Lower leg skin (tissue), 4 donors: ENCODE data around the gene KLHL17. TPM values are rescaled to one million over a fixed set of nuclear protein-coding genes. Genes with fewer than 3 reads are reported as not detected.

Source experiments
- DNase-seq, 2 donors: peaks; one replicate each; pipeline ENCODE4 v3.0.0-alpha.2; 2019; ENCODE audit warnings: low spot score in 2 of 2
- H3K4me3 ChIP-seq: fragments of 200-600 bp; sonication (generic); 2 replicates; pipeline ENCODE4 v1.5.1; 2017; ENCODE audit warnings: mild to moderate bottlenecking, low read depth; ENCODE audit not compliant: poor library complexity, severe bottlenecking
- POLR2A ChIP-seq, 2 donors: fragments of 450-650 bp; IDR thresholded peaks; one replicate each; pipeline ENCODE4 v1.6.1; 2016 to 2017; ENCODE audit warnings: antibody characterized with exemption in 2 of 2, mild to moderate bottlenecking in 1 of 2, moderate library complexity in 1 of 2
- WGBS, 2 donors: methylation state at CpG; one replicate each; pipeline ENCODE4 v1.1.5; 2018; 5-methylcytosine and 5-hydroxymethylcytosine counted together
- intact Hi-C: fragments of 100-400 bp; cut with DNase I; formaldehyde crosslinking; loops from one replicate; pipeline ENCODE4 v1.15.0; 2023; ENCODE audit warnings: low total_unique reads
- total RNA-seq, 4 donors: library from RNA; depleted of rRNA; stranded (reverse); fragments of >200 nt; gene quantifications; one replicate each; pipeline ENCODE4 v1.1.0, GENCODE V29; 2016
- TF ChIP-seq, protein P1 (sequence below), 3 donors: fragments of 450-650 bp; IDR thresholded peaks; one replicate each; pipeline ENCODE4 v1.5.1; 2016; ENCODE audit warnings: antibody characterized with exemption in 3 of 3, mild to moderate bottlenecking in 3 of 3, moderate library complexity in 2 of 3

Gene KLHL17
- total RNA-seq, 4 donors from 2014 or later = 9.7 to 30.9 (median 16.3) TPM

- 5 to 6% methylated on average over 46 to 48 of the region's 65 CpGs for WGBS, 2 donors
- no peak for DNase-seq
- intact Hi-C loops = no loop called here
- no peak overlapping the region for H3K4me3 ChIP-seq
- TF ChIP-seq, protein P1, sequence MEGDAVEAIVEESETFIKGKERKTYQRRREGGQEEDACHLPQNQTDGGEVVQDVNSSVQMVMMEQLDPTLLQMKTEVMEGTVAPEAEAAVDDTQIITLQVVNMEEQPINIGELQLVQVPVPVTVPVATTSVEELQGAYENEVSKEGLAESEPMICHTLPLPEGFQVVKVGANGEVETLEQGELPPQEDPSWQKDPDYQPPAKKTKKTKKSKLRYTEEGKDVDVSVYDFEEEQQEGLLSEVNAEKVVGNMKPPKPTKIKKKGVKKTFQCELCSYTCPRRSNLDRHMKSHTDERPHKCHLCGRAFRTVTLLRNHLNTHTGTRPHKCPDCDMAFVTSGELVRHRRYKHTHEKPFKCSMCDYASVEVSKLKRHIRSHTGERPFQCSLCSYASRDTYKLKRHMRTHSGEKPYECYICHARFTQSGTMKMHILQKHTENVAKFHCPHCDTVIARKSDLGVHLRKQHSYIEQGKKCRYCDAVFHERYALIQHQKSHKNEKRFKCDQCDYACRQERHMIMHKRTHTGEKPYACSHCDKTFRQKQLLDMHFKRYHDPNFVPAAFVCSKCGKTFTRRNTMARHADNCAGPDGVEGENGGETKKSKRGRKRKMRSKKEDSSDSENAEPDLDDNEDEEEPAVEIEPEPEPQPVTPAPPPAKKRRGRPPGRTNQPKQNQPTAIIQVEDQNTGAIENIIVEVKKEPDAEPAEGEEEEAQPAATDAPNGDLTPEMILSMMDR (IDR thresholded peaks at IDR 0.05) = no peak
- TF ChIP-seq POLR2A (IDR thresholded peaks at IDR 0.05) = no peak
These were observed 34.6 kb upstream of the KLHL17 start for GRCh38 chr1:925561-926421.

- H3K4me3 ChIP-seq = no peak overlapping the region
- TF ChIP-seq POLR2A (IDR thresholded peaks at IDR 0.05) = no peak
- TF ChIP-seq, protein P1 (IDR thresholded peaks at IDR 0.05) = no peak
- 25 to 35% methylated on average over 7 to 8 of the region's 9 CpGs for WGBS, 2 donors
- DNase-seq = no peak
- intact Hi-C loops = no loop called here
These were observed 33.1 kb upstream of the KLHL17 start for GRCh38 chr1:927234-927633.

DNA sequence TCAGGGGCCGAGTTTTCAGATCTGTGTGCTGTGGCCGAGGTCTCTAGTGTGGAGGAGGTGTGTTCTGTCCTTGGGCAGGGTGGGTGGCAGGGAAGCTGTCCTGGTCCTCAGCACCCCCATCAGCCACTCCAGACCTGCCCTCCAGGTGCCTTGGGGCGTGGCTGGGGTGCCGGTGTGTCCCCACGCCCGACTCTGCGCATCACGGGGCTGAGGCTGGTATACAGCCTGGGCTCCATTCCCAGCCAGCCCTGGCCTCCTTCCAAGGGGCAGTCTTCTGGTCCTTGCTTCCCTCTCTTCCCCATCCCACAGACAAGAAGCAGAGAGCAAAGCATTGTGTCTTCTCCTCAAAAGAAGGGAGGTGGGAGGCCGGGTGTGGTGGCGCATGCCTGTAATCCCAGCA is 32.6 kb upstream of the KLHL17 start:
- no peak for TF ChIP-seq POLR2A (IDR thresholded peaks at IDR 0.05)
- TF ChIP-seq, protein P1 (IDR thresholded peaks at IDR 0.05) = no peak
- intact Hi-C loops = no loop called here
- DNase-seq = no peak
- WGBS, 2 donors = 47 to 66% methylated on average over 9 to 10 of the region's 10 CpGs
- H3K4me3 ChIP-seq = no peak overlapping the region

DNA sequence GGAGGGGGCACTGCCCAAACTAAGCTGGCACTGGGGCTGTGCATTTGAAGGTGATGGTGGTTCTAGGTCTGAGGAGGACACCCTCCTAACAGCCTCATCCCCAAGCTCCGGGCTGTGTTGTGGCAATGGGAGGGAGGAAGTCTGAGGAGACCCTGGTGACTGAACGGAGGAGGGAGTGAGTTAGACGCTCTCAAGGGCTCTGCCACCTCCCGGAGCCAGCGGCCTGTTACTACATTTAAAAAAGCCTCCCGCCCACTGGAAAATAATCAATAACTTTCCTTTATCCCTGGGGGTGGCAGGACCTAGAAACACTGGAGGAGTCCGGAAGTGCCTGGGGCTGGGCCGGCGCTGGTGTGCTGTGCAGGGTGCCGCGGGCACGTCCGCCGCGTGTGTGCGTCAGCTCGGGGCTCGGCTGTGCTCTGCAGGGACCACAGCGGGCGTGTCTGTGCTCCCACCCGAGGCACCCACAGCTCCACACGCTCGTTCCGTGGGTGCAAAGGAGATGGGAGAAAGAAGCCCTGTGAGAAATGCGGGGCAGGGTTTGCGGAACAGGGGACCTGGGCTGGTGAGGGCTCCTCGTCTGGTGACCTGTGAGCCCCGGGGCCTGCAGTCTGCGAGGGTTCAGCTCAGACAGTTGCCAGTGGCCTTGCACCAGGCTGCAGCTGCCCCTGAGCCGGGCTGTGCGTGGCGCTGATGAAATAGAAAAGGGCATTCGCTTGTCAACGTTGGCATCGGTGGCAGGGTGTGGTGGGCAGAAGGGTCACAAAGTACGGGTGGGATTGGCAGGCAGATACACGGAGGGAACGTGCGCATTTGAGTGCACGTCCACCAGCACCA is 31.3 kb upstream of the KLHL17 start:
- no peak overlapping the region for H3K4me3 ChIP-seq
- DNase-seq = no peak
- WGBS, 2 donors = 54 to 61% methylated on average over 40 of the region's 40 CpGs
- TF ChIP-seq, protein P1 (IDR thresholded peaks at IDR 0.05) = no peak
- no peak for TF ChIP-seq POLR2A (IDR thresholded peaks at IDR 0.05)
- intact Hi-C loops = no loop called here

DNA sequence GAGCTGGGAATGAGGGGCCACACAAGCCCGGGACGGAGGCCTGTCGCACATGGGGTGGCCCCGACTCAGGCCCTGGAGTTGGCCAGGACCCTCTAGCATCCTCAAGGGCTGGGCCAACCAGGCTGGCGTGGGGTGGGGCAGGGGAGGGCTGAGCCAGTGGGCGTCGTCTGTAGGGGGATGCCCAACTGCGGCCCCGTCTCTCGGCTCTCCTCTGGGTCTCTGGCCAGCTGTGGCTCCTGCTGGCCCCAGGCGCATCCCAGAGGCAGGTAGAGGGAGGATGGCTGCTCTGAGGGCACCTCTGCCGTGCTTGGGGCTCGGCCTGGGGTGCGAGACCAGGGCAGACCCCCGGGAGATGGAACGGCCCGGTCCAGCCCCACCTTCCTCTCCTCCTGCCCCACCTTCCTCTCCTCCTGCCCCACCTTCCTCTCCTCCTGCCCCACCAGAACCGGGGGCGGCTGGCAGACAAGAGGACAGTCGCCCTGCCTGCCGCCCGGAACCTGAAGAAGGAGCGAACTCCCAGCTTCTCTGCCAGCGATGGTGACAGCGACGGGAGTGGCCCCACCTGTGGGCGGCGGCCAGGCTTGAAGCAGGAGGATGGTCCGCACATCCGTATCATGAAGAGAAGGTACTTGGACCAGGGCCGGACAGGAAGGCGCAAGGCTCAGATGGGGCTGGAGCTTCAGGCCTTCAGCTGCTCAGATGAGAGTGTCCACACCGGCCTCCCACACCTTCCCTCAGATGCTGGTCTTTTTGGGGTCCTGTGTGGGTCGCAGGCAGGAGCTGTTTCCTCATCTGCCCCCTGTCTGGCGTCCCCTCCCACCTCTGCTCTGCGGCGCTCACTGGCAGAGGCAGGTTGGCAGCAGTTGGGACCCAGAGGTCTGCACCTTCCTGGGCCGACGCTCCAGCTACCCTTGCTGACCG is 30.4 kb upstream of the KLHL17 start:
- intact Hi-C loops = no loop called here
- H3K4me3 ChIP-seq = no peak overlapping the region
- DNase-seq = no peak
- 69 to 73% methylated on average over 26 to 37 of the region's 40 CpGs for WGBS, 2 donors
- TF ChIP-seq POLR2A (IDR thresholded peaks at IDR 0.05) = no peak
- TF ChIP-seq, protein P1 (IDR thresholded peaks at IDR 0.05) = no peak
